ENCODE measurements around the gene GALR2.

Gene GALR2

DNA sequence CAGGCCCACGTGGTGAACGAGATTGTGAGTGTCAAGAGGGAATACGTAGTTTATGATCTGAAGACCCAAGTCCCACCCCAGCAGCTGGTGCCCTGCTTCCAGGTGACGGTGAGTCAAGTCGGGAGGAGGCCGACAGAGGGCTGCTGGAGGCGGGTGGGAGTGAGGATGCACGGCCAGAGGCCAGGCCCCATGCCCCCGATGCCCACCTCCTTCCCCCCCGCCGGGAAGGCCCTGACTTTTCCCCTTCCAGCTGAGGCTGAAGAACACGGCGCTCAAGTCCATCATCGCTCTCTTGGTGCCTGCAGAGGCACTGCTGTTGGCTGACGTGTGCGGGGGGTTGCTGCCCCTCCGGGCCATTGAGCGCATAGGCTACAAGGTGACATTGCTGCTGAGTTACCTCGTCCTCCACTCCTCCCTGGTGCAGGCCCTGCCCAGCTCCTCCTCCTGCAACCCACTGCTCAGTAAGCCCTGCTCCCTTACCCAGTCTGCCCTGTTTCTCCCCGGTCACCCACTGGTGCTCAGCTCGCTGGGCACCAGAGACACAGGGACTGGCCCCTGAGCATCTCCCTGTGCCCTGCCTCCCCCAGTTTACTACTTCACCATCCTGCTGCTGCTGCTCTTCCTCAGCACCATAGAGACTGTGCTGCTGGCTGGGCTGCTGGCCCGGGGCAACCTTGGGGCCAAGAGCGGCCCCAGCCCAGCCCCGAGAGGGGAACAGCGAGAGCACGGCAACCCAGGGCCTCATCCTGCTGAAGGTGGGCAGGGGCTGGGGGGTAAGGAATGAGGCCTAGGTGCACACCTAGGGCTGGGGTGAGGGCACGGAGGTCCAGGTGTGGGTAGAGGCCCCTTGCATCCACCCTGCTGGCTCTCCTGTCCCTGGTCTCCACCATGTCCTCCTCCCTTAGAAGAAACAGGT is 7.0 kb downstream of the GALR2 start:
- no peak overlapping the region for H3K4me3 ChIP-seq (ENCODE audit: low read length)
- no peak overlapping the region for H3K9ac ChIP-seq (ENCODE audit: low read depth, low read length)
- peaks cover 33% of the 10 kb centered on the region for H3K27me3 ChIP-seq (ENCODE audit: insufficient read depth, low read length)
- peaks cover 41% of the 10 kb centered on the region for H3K36me3 ChIP-seq (ENCODE audit: insufficient read depth, low read length)
- 86% methylated on average over 27 of the region's 27 CpGs for WGBS
- no peaks in the 10 kb centered on the region for H3K9me3 ChIP-seq (ENCODE audit: insufficient read depth, low read depth, low read length)
- H3K27ac ChIP-seq (ENCODE audit: low read depth, low read length): no peak overlapping the region
- peaks cover 14% of the 10 kb centered on the region for H3K4me1 ChIP-seq (ENCODE audit: insufficient read depth, low read length)

DNA sequence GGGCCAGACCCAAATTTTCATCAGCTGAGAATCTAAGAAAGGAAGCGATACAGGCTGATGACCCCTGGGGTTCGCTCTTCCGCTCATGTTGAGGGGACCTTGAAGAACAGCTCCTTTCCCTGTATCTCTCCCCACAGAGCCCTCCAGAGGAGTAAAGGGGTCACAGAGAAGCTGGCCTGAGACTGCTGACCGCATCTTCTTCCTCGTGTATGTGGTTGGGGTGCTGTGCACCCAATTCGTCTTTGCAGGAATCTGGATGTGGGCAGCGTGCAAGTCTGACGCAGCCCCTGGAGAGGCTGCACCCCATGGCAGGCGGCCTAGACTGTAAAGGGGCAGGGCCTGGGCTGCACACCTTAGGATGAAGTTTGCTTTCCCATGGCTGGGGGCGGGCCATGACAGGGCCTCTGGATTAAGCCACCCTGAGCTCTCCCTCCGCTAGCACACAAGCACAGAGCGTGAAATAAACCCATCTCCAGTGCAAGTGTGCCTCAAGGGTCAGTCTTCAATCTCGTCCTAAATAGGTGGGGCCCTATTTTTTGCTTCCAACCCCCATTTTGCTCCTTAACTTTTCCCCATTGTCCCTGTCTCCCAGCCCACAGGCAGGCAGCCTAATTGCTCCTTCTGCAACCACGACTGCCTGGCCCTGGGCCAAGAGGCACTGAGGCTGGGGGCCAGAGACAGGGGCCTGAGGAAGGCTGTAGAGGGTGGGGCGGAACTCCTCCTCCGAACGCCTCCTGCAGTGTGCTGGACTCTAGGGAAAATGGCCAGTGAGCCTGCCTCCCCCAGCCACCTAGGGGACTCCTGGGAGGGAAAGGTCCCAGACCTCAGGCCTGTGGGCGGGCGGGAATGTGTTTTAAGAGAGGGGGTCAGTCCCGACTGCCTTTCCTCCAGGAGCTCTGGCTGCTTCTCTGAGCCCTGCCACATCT is 8.0 kb downstream of the GALR2 start:
- H3K36me3 ChIP-seq (ENCODE audit: insufficient read depth, low read length): peaks cover 52% of the 10 kb centered on the region
- WGBS: 93% methylated on average over 20 of the region's 20 CpGs
- H3K9me3 ChIP-seq (ENCODE audit: insufficient read depth, low read depth, low read length): no peaks in the 10 kb centered on the region
- no peak overlapping the region for H3K27ac ChIP-seq (ENCODE audit: low read depth, low read length)
- H3K9ac ChIP-seq (ENCODE audit: low read depth, low read length): no peak overlapping the region
- peaks cover 23% of the 10 kb centered on the region for H3K27me3 ChIP-seq (ENCODE audit: insufficient read depth, low read length)
- H3K4me3 ChIP-seq (ENCODE audit: low read length): no peak overlapping the region
- peaks cover 14% of the 10 kb centered on the region for H3K4me1 ChIP-seq (ENCODE audit: insufficient read depth, low read length)

DNA sequence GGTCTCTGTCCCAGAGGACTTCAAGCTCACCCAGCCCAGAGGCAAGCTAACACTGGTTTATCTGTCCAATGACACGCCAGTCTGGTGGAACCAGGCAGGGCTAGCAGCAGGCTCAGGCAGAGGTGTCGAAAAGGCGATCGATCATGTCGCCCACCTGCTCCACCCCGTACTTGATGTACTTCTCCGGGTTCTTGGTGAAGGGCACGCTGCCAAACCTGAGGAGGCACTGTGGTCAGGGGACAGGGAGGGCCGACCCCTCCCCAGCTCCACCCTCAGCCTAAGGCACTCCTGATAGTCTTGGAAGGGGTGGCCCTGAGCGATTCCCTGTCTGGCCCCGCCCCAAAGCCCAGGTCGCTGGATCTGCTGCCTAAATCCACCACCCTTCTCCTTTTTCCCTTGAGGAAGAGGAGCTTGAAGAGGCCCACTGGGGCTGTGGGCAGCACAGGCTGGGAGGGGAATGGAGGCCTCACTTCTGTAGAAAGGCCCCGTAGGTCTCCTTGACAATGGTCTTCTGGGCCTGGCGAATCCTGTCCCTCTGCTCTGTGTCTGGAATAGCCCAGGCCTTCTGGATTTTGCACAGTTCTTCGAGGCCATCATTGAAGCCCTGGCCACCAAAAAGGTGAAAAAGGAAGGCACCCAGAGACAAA is 9.1 kb downstream of the GALR2 start:
- 95% methylated on average over 15 of the region's 15 CpGs for WGBS
- Histone ChIP-seq H3K27me3 (ENCODE audit: insufficient read depth, low read length) (peaks cover 12% of the 10 kb centered on the region), H3K36me3 (ENCODE audit: insufficient read depth, low read length) (peaks cover 62% of the 10 kb centered on the region), H3K9ac (ENCODE audit: low read depth, low read length) (no peak overlapping the region), H3K4me3 (ENCODE audit: low read length) (no peak overlapping the region), H3K9me3 (ENCODE audit: insufficient read depth, low read depth, low read length) (no peaks in the 10 kb centered on the region), H3K27ac (ENCODE audit: low read depth, low read length) (no peak overlapping the region), H3K4me1 (ENCODE audit: insufficient read depth, low read length) (peaks cover 14% of the 10 kb centered on the region)

DNA sequence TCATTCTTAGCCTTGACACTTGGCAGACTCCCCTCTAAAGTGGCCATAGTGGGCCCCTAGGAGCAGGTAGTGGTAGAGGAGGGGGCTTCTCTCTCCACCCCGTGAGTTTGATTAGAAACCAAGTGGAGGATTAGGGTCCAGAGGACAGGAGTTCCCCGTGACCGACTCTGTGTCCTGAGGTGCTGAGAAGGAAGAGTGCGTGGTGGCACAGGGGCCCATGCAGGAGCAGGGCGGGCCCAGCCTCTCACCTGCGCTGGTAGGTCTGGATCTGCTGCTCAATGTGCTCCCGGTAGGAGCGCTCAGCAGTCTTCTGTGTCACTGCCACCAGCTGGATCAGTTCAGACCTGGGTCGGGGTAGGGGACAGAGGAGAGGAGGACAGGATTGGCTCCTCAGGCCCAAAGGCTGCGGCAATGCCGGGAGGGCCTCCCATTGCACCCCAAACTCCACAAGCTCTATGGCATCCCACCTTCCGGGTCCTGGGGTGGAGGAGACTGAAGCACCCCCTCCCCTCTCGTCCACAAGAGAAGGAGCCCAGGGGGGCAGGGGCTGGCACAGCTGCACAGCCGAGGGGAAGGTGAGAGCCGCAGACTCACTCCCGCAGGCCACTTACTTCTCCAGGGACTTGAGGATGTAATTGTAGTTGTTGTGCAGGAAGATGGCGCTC is 10.6 kb downstream of the GALR2 start:
- Histone ChIP-seq H3K9me3 (ENCODE audit: insufficient read depth, low read depth, low read length) (no peaks in the 10 kb centered on the region), H3K4me1 (ENCODE audit: insufficient read depth, low read length) (peaks cover 4% of the 10 kb centered on the region; the same call in 1 of the 2 replicates), H3K27me3 (ENCODE audit: insufficient read depth, low read length) (no peaks in the 10 kb centered on the region), H3K27ac (ENCODE audit: low read depth, low read length) (no peak overlapping the region), H3K36me3 (ENCODE audit: insufficient read depth, low read length) (peaks cover 77% of the 10 kb centered on the region), H3K9ac (ENCODE audit: low read depth, low read length) (no peak overlapping the region), H3K4me3 (ENCODE audit: low read length) (no peak overlapping the region)
- 83% methylated on average over 16 of the region's 17 CpGs for WGBS

DNA sequence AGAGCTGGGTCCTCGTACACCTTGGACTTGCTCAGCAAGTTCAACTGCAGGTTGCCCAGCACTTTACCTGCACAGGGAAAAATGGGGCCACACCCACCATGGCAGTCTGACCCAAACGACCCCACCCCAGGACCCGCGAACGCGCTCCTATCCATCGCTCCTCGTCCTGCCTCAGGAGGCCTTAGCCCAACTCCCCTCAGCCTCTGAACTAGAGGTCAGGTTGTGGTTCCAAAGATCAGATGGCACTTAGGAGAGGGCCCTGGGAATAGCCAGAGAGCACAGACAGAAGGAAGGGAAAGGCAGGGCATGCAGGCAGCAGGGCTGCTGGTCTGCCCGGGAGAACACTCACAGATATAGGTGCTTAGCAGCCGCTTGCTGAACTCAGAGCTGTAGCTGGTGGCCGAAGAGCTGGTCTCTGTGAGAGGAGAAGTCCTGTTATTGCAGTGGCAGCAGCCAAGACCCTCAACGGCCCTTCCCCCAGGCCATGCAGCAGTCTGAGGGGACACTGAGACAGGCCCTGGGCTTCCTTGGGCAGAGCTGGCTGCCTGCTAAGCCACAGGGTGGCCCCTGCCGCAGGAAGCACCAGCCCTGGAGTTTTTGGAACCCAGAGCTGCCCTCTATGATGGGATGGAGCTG is 11.3 kb downstream of the GALR2 start:
- Histone ChIP-seq H3K27me3 (ENCODE audit: insufficient read depth, low read length) (no peaks in the 10 kb centered on the region), H3K27ac (ENCODE audit: low read depth, low read length) (no peak overlapping the region), H3K4me3 (ENCODE audit: low read length) (no peak overlapping the region), H3K36me3 (ENCODE audit: insufficient read depth, low read length) (peaks cover 84% of the 10 kb centered on the region), H3K9ac (ENCODE audit: low read depth, low read length) (no peak overlapping the region), H3K4me1 (ENCODE audit: insufficient read depth, low read length) (no peaks in the 10 kb centered on the region), H3K9me3 (ENCODE audit: insufficient read depth, low read depth, low read length) (no peaks in the 10 kb centered on the region)
- WGBS: 94% methylated on average over 13 of the region's 13 CpGs

DNA sequence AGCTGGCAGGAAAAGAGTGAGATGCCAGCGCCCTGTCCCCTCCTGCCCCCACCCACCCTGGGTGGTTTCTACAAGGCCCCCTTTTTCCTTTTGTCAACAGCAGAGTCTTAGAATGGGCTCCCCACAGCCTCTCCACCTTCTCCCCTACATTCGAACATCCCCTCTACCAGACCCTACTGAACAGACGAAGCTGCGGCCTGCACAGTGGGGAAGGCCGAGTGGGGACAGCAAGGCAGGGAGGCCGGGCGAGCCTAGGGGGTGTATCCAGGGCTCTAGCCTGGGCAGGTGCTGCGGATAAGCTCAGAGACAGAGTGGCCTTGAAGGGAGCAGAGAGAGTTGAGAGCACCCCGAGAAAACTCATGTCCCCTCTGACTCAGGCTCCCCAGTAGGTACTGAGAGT is 11.8 kb downstream of the GALR2 start:
- Histone ChIP-seq H3K9me3 (ENCODE audit: insufficient read depth, low read depth, low read length) (no peaks in the 10 kb centered on the region), H3K4me1 (ENCODE audit: insufficient read depth, low read length) (no peaks in the 10 kb centered on the region), H3K27me3 (ENCODE audit: insufficient read depth, low read length) (no peaks in the 10 kb centered on the region), H3K36me3 (ENCODE audit: insufficient read depth, low read length) (peaks cover 89% of the 10 kb centered on the region), H3K4me3 (ENCODE audit: low read length) (no peak overlapping the region), H3K27ac (ENCODE audit: low read depth, low read length) (no peak overlapping the region), H3K9ac (ENCODE audit: low read depth, low read length) (no peak overlapping the region)
- 97% methylated on average over 9 of the region's 9 CpGs for WGBS

DNA sequence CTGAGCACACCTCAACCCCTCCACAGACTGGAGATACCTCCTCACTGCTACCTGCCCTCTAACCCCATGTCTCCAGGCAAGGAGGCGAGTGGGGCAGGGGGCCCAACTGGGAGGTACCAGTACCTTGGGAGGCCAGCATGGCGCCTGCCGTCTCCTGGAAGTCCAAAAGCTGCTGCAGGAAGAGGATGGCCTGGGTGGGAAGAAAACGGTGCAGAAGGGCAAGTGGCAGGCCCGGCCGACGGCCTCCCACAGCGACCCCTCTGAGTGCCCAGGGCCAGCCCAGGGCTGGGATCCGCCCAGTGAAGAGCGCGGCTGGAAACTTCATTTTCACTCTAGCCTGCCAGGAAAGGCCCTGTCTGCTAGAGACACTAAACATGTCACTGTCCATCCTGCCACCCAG is 12.9 kb downstream of the GALR2 start:
- Histone ChIP-seq H3K4me3 (ENCODE audit: low read length) (no peak overlapping the region), H3K27ac (ENCODE audit: low read depth, low read length) (no peak overlapping the region), H3K9ac (ENCODE audit: low read depth, low read length) (no peak overlapping the region), H3K4me1 (ENCODE audit: insufficient read depth, low read length) (no peaks in the 10 kb centered on the region), H3K9me3 (ENCODE audit: insufficient read depth, low read depth, low read length) (no peaks in the 10 kb centered on the region), H3K36me3 (ENCODE audit: insufficient read depth, low read length) (peaks cover 94% of the 10 kb centered on the region), H3K27me3 (ENCODE audit: insufficient read depth, low read length) (no peaks in the 10 kb centered on the region)
- 92% methylated on average over 11 of the region's 11 CpGs for WGBS

DNA sequence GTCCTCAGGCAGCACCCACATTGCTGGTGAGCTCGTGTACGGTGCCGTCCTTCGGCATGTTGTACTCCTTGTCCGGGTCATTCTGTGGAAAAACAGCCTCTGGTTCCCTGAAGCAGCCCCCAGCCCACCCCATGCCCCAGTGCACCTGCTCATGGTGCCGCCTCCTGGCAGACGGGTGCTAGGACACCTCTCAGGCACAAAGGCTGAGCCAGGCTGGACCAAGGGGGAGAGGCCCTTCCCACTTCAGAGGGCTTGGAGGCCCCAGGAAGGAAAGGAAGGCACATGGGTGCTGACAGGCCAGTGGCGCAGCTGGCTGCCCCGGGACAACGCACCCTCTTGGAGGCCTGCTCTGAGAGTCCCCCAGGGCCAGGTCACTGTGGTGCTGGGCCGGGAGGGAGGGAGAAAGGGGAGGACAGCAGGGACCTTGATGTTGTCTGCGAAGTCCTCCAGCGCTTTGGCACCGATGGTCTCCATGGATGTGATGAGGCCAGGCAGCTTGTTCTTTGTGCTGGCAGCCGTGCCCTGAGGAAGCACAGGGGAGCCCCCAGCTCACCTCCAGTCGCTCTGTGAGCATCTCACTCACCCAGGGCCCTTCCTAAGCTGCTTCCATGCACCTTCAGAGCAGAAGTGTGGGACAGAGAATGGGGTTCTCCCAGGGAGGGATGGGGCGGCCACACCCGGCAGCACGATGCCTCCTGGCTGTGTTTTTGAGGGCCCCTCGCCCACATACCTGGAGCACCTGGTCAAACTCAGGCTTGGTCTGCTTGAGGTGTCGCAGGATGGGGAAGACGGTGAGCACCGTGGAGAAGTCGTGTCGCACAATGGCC is 13.7 kb downstream of the GALR2 start:
- peaks cover 94% of the 10 kb centered on the region for H3K36me3 ChIP-seq (ENCODE audit: insufficient read depth, low read length)
- no peak overlapping the region for H3K27ac ChIP-seq (ENCODE audit: low read depth, low read length)

DNA sequence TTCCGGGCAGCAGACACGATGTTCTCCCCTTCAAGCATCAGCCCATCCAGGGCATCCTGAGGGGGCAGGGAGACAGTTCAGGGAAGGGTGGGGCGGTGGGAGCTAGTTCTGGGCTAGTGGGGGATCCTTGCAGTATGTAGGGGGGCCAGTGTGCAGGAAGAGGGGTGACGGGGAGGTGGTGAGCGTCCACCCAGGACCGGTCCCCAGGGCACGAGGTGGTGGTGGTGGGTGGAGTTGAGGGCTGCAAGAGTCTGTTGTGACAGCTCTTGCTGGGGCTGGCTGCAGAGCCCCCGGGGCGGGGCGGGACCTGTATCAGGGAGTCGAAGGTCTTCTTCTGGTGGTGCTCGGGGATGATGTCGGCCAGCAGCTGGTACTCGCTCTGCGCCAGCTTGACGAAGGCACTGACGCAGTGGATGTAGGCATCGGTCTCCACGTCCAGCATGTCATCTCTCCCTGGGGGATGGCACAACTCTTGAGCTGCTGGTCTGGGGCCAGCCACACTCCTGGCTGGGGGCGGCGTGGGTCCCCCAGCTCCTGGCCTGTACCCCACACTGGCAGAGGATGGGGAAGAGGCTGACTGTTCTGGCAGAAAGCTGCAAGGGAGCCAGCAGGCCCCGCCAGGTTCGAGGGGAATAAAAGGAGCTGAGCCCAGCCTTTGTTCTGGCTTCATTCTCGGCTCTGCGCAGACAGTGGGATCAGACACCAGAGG is 14.4 kb downstream of the GALR2 start:
- Histone ChIP-seq H3K27ac (ENCODE audit: low read depth, low read length) (no peak overlapping the region), H3K27me3 (ENCODE audit: insufficient read depth, low read length) (no peaks in the 10 kb centered on the region), H3K36me3 (ENCODE audit: insufficient read depth, low read length) (peaks cover 95% of the 10 kb centered on the region), H3K4me1 (ENCODE audit: insufficient read depth, low read length) (no peaks in the 10 kb centered on the region), H3K4me3 (ENCODE audit: low read length) (no peak overlapping the region), H3K9ac (ENCODE audit: low read depth, low read length) (no peak overlapping the region), H3K9me3 (ENCODE audit: insufficient read depth, low read depth, low read length) (no peaks in the 10 kb centered on the region)
- WGBS: 95% methylated on average over 25 of the region's 25 CpGs

More for the DNA sequence above, 13.7 kb downstream of the GALR2 start:
- H3K4me1 ChIP-seq (ENCODE audit: insufficient read depth, low read length): no peaks in the 10 kb centered on the region
- H3K4me3 ChIP-seq (ENCODE audit: low read length): no peak overlapping the region
- WGBS: 92% methylated on average over 25 of the region's 25 CpGs
- no peaks in the 10 kb centered on the region for H3K27me3 ChIP-seq (ENCODE audit: insufficient read depth, low read length)
- H3K9me3 ChIP-seq (ENCODE audit: insufficient read depth, low read depth, low read length): no peaks in the 10 kb centered on the region
- no peak overlapping the region for H3K9ac ChIP-seq (ENCODE audit: low read depth, low read length)

Measured in HUES64 (cell line).